Body of pancreas (tissue), 4 donors: ENCODE results near the gene ARID1A. TPM values are rescaled to one million over a fixed set of nuclear protein-coding genes. Genes with fewer than 3 reads are reported as not detected.
"Not testable (repeated sequence)": the region's sequence is repeated elsewhere in the genome, so short reads cannot be mapped to it uniquely, and the experiment has no call there.

Experiments
- ATAC-seq: fragments of 150-250 bp; one replicate; pipeline ENCODE4 v1.9.1; 2016
- DNase-seq, 4 donors: peaks; one replicate each; pipeline ENCODE4 v3.0.0-alpha.2; 2019
- H3K27ac ChIP-seq, 4 donors: fragments of 200-600 bp; sonication (generic); 1 replicate in 3 of 4; 2 replicates in 1 of 4; pipeline versions ENCODE4 v1.5.1 to v1.6.1; 2016 to 2019; ENCODE audit warnings: mild to moderate bottlenecking in 1 of 4, mixed read lengths in 1 of 4, moderate library complexity in 1 of 4
- H3K27me3 ChIP-seq, 2 donors: fragments of 200-600 bp; sonication (generic); one replicate each; pipeline ENCODE4 v1.6.0; 2016; ENCODE audit warnings: mild to moderate bottlenecking in 1 of 2
- H3K36me3 ChIP-seq, 2 donors: fragments of 200-600 bp; sonication (generic); replicated peaks in 1 of 2; 2 replicates each; pipeline ENCODE4 v1.5.1; 2016; ENCODE audit warnings: low read depth in 2 of 2; ENCODE audit not compliant: insufficient read depth in 1 of 2
- H3K4me1 ChIP-seq: fragments of 200-600 bp; sonication (generic); one replicate; pipeline ENCODE4 v1.6.0; 2016
- H3K4me3 ChIP-seq, 2 donors: fragments of 200-600 bp; sonication (generic); 1 replicate in 1 of 2; 2 replicates in 1 of 2; pipeline ENCODE4 v1.5.1; 2016 to 2019
- H3K9me3 ChIP-seq, 3 donors: fragments of 200-600 bp; sonication (generic); 1 replicate in 2 of 3; 2 replicates in 1 of 3; pipeline ENCODE4 v1.5.1; 2016
- POLR2A ChIP-seq, 3 donors: fragments of 450-650 bp; IDR thresholded peaks; one replicate each; pipeline ENCODE4 v1.6.1; 2016; ENCODE audit warnings: antibody characterized with exemption in 3 of 3, mild to moderate bottlenecking in 2 of 3
- WGBS, 2 donors: methylation state at CpG; one replicate each; pipeline ENCODE4 v1.1.5; 2017; 5-methylcytosine and 5-hydroxymethylcytosine counted together
- intact Hi-C: fragments of 100-400 bp; cut with DNase I; formaldehyde crosslinking; loops from one replicate; pipeline ENCODE4 v1.15.1; 2023
- total RNA-seq, 2 donors: library from RNA; depleted of rRNA; stranded (reverse); fragments of >200 nt; gene quantifications; one replicate each; pipeline ENCODE4 v1.1.0, GENCODE V29; 2016
- TF ChIP-seq, protein P1 (sequence below), 7 experiments: fragments of 450-650 bp in 4 of 7; fragments of 200-600 bp in 3 of 7; sonication (generic) in 3 of 7; IDR thresholded peaks; one replicate each; pipeline ENCODE4 v1.5.1; 2016 to 2019; ENCODE audit warnings: antibody characterized with exemption in 7 of 7

Gene ARID1A
- 10 to 100 TPM; 23.7 to 25.9 TPM for total RNA-seq

DNA sequence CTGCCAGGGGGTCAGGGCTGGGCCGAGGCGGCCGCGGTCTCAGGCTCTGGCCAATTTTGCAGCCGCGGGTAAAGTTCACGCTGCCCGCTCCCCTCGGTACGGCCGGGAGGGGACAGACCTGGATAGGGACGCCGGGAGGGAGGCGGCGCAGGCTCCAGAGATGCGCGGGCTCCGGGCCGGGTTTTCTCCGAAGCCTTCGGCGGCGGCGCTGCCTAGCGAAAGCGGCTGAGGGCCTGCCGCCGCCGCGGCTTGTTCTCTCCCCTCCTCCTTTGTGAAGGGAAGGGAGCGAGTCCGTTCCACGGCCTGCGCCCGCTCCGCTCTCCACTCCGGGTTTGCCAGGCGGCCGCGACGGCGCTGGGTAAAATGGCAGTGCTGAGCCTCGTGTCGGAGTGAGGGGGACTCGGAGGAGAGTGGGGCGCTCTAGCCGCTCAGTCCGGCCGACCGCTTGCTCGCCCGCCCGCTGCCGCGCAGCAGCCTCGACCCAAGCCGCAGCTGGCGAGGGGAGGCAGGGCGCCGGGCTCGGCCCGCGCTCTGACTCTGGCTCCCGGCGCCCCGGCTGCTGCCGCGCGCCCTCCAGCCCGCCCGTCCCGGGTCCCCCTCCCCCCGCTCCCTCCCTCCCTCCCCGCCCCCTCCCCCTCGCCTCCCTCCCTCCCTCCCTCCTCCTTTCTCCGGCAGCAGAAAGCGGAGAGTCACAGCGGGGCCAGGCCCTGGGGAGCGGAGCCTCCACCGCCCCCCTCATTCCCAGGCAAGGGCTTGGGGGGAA lies at the start of gene ARID1A:
Gene ARID1A (plus strand): TSS at position 660 of the 763 bp plus-strand sequence. CDS start 389 bp downstream, outside the sequence.
- Histone ChIP-seq H3K4me3 (peak within 1 kb of the TSS; percentile 48 to 94), H3K27ac (peak within 1 kb of the TSS; percentile 96 to 99 (median 96)), H3K36me3 (no peaks in the 10 kb centered on the region), H3K27me3 (no peaks in the 10 kb centered on the region), H3K9me3 (no peaks in the 10 kb centered on the region), H3K4me1 (peaks cover 62% of the 10 kb centered on the region)
- DNase-seq = peak; percentile 95 to 97 (median 96)
- TF ChIP-seq POLR2A (IDR thresholded peaks at IDR 0.05) = peak; percentile 87 to 89 (median 88)
- TF ChIP-seq, protein P1, sequence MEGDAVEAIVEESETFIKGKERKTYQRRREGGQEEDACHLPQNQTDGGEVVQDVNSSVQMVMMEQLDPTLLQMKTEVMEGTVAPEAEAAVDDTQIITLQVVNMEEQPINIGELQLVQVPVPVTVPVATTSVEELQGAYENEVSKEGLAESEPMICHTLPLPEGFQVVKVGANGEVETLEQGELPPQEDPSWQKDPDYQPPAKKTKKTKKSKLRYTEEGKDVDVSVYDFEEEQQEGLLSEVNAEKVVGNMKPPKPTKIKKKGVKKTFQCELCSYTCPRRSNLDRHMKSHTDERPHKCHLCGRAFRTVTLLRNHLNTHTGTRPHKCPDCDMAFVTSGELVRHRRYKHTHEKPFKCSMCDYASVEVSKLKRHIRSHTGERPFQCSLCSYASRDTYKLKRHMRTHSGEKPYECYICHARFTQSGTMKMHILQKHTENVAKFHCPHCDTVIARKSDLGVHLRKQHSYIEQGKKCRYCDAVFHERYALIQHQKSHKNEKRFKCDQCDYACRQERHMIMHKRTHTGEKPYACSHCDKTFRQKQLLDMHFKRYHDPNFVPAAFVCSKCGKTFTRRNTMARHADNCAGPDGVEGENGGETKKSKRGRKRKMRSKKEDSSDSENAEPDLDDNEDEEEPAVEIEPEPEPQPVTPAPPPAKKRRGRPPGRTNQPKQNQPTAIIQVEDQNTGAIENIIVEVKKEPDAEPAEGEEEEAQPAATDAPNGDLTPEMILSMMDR (IDR thresholded peaks at IDR 0.05) = peak in 3 of 7 experiments; percentile 24 to 36 (median 25)
- WGBS, 2 donors = 0% methylated on average over 6 to 58 of the region's 80 CpGs
- ATAC-seq = peak; percentile 63
- intact Hi-C loops = no loop called here

GRCh38 chr1:26664802-26665201 lies 31.0 kb upstream of the ARID1A start:
- H3K9me3 ChIP-seq = no peaks in the 10 kb centered on the region
- WGBS, 2 donors = 76 to 77% methylated on average over 2 of the region's 2 CpGs
- no peak for DNase-seq

GRCh38 chr1:26666855-26667254 lies 29.0 kb upstream of the ARID1A start:
- H3K36me3 ChIP-seq = no peaks in the 10 kb centered on the region
- DNase-seq (no peak), ATAC-seq (no peak)
- intact Hi-C loops = no loop called here
- H3K27me3 ChIP-seq = no peaks in the 10 kb centered on the region
- TF ChIP-seq, protein P1 (IDR thresholded peaks at IDR 0.05) = no peak
- TF ChIP-seq POLR2A (IDR thresholded peaks at IDR 0.05) = no peak
- H3K9me3 ChIP-seq = no peaks in the 10 kb centered on the region
- H3K4me3 ChIP-seq = no peak overlapping the region
- no peaks in the 10 kb centered on the region for H3K4me1 ChIP-seq
- WGBS, 2 donors = 86 to 88% methylated on average over 1 of the region's 1 CpG
- no peak overlapping the region for H3K27ac ChIP-seq

More at GRCh38 chr1:26664802-26665201, 31.0 kb upstream of the ARID1A start:
- H3K36me3 ChIP-seq = no peaks in the 10 kb centered on the region
- intact Hi-C loops = no loop called here
- H3K4me3 ChIP-seq = no peak overlapping the region
- no peaks in the 10 kb centered on the region for H3K27me3 ChIP-seq
- no peak for ATAC-seq
- H3K4me1 ChIP-seq = no peaks in the 10 kb centered on the region
- TF ChIP-seq, protein P1 (IDR thresholded peaks at IDR 0.05) = no peak
- no peak for TF ChIP-seq POLR2A (IDR thresholded peaks at IDR 0.05)
- H3K27ac ChIP-seq = no peak overlapping the region

DNA sequence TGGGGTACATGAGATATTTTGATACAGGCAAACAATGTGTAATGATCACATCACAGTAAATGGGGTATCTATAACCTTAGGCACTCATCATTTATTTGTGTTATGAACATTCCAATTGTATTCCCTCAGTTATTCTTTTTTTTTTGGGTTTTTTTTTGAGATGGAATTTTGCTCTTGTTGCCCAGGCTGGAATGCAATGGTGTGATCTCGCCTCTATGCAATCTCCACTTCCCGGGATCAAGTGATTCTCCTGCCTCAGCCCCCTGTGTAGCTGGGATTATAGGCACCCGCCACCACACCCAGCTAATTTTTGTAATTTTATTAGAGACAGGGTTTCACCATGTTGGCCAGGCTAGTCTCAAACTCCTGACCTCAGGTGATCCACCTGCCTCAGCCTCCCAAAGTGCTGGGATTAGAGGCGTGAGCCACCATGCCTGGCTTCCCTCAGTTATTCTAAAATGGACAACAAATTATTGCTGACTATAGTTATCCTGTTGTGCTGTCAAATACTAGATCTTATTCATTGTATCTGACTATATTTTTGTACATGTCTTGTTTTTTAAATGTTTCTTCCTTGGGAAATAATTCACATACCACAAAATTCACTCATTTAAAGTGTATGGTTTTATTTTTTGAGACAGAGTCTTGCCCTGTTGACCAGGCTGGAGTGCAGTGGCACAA lies 27.6 kb upstream of the ARID1A start:
- H3K27me3 ChIP-seq, H3K9me3 ChIP-seq, intact Hi-C loops, H3K27ac ChIP-seq, DNase-seq, ATAC-seq, H3K36me3 ChIP-seq, H3K4me1 ChIP-seq, H3K4me3 ChIP-seq: not testable (repeated sequence)
- 81 to 86% methylated on average over 4 of the region's 4 CpGs for WGBS, 2 donors
